Activated CD8-positive, alpha-beta memory T cell treated with anti-CD3 and anti-CD28 coated beads, Interleukin-2, amount 50 U/mL, for 1 hour (primary cell): ENCODE results near the gene FOLH1.
"Not testable (repeated sequence)": the region's sequence is repeated elsewhere in the genome, so short reads cannot be mapped to it uniquely, and the experiment has no call there.

Experiments used
- DNase-seq: peaks from one replicate; pipeline ENCODE4 v3.0.0-alpha.2; 2020; ENCODE audit errors: extremely low read depth

FOLH1 gene

DNA sequence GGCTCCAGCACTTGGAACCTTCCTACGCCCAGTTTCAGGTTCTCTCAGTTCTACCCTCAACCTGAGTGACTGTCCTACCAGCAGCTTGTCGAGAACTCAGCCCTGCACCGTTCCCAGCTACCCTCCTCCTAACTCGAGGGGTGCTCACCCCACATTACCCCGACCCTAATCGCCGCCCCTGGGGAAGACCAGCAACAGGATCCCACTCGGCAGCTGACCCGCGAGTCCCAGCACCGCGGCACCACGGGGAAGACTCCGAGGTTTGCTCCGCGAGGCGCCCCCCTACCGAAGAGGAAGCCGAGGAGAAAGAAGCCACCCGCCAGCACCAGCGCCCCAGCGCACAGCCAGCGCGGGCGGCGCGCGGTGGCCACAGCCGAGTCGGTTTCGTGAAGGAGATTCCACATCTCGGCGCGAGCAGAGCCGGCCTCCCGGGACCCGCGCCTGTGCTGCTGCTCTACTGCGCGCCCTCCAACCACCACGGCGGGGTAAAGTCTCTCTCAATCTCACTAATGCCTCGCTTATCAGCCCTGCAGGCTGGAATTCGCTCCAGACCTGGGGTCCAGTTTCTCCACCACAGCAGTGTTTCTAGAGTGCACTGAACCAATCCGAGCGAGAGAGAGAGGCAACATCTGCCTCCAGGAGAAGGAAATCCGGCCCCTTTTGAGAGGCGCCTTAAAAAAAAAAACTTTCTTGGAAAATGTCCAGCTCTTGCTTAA lies at the start of gene FOLH1:
FOLH1 (minus strand) TSS at position 597 of the 716 bp plus-strand sequence; CDS start at position 404, 193 bp downstream.
- DNase-seq, result no peak

DNA sequence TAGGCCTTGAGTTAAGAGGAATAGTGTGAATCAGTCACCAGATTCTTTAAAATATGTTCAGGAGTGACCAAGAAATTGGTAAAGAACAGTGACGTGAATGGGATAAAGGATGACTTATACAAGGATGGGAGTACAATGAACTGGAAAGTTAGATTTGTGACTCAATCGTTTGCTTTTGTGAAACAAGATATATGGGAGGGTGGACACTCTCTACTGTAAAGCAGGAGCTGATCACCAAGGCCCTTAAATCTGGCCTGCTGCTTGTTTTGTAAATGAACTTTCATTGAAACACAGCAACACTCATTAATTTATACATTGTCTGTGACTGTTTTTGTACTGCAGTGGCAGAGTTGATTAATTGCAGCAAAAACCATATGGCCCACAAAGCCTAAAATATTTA lies 46.7 kb upstream of the FOLH1 start:
- DNase-seq, result not testable (repeated sequence)

DNA sequence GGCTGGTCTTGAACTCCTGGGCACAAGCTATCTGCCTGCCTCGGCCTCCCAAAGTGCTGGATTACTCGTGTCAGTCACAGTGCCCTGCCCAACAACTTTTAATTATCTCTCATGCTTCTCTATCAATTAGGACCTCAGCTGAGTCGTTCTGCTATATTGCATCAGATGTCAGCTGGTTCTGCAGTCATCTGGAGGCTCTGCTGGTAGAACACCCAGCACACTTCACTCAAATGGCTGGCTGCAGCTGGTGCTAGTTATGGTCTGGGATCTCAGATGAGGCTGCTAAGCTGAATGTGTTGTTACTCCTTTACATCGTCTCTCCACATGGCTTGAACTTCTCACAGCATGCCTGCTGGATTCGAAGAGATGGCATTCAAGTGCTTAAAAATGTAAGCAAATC lies 42.8 kb upstream of the FOLH1 start:
- DNase-seq, result not testable (repeated sequence)

DNA sequence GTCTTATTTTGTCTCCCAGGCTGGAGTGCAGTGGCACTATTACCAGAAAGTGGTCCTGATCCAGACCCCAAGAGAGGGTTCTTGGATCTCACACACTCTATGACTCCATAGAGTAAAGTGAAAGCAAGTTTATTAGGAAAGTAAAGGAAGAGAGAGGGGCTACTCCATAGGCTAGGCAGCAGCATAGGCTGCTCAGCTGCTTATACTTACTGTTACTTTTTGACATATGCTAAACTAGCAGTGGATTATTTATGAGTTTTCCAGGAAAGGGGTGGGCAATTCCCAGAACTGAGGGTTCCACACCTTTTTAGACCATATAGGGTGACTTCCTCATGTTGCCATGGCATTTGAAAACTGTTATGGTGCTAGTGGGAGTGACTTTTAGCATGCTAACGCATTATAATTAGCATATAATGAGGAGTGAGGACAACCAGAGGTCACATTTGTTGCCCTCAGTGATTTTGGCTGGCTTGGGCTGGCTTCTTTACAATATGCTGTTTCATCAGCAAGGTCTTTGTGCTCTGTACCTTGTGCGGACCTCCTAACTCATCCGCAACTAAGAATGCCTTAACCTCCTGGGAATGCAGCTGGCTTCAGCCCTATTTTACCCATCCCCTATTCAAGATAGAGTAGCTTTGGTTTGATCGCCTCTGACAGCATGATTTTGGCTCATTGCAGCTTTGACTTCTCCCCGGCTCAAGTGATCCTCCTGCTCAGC lies 42.2 kb upstream of the FOLH1 start:
- not testable (repeated sequence) for DNase-seq

DNA sequence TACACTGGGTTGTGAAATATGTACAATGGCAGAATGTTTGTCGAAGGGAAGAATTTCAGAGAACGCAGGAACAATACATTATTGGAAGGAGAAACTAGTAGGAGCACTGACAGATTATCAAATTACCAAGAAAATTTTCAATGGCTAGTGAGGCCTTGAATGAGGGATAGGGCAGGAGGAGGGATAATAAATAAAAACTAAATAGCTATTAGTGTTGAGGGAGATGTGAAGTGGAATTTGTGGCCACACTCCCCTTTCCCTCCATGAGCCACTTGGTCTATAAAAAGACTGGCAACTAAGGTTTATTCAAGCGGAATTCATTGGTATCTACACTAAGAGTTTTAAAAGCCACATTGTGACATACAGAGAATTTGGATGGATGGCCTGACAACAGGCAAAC lies 41.0 kb upstream of the FOLH1 start:
- DNase-seq, result not testable (repeated sequence)

DNA sequence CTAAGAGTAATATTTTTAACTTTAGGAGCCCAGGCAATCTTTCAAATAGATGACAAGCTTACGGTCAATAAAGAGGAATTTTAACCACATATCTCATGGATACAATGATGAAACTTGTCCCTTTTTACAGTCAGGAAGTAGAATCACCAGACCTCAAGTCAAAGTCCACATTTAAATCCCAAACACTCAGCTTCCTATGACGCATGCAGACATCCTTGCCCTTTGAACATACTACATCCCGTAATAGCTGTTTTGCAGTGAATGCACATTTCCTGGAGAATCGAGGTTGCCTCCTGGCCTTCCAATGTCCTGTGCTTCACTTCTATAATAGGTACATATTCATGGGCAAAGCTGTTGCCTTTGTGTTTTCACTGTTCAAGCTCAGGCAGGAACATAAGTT lies 25.3 kb upstream of the FOLH1 start:
- not testable (repeated sequence) for DNase-seq

DNA sequence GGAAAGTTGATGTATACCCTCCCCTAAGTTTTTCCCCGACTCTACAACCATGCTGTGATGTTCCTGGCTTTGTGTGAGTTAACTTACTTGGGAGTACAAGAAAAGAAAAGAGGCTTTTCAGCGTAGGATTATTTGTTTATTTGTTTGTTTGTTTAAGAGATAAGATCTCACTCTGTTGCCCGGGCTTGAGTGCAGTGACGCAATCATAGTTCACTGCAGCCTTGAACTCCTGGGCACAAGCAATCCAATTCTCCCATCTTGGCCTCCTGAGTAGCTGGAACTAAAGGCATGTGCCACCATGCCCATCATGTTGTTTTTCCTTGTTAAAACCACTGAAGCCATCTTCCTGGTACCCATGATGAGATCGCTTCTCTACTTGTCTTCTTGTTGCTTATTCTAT lies 24.6 kb upstream of the FOLH1 start:
- DNase-seq, result not testable (repeated sequence)

DNA sequence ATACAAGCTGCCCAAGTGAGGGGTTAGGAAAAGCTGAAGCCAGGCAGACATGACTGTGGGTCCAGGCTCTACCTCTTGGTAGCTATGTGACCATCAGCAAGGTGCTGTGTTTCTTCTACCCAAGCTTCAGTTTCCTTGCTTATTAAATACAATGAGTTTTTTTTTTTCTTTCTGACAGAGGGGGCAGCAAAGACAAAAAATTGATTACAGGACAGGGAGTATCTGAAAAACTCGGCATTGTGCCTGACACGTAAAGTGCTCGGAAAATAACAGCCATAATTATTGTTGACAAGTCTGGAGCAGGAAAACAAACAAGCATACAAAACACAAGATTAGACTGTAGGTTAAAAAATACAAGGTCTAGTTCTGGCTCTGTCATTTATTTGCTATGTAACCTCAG lies 23.3 kb upstream of the FOLH1 start:
- DNase-seq, result not testable (repeated sequence)

DNA sequence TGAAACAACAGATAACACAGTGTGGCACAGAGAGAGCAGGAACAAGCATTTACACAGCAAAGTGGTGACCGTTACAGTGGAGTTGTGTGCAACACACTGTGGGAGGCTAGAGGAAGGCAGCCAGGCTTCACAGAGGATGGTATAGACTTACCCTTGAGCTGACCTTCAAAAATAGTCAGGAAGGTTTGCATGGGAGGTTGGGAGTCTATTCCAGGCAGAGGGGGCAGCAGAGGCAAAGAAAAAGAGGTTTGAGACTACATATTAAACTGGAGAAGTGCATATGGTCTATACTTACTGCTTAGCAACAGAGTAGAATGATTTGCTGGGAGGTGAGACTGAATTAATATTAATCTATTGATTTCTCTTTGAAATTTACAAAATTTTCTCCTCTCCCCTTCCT lies 22.1 kb upstream of the FOLH1 start:
- not testable (repeated sequence) for DNase-seq

DNA sequence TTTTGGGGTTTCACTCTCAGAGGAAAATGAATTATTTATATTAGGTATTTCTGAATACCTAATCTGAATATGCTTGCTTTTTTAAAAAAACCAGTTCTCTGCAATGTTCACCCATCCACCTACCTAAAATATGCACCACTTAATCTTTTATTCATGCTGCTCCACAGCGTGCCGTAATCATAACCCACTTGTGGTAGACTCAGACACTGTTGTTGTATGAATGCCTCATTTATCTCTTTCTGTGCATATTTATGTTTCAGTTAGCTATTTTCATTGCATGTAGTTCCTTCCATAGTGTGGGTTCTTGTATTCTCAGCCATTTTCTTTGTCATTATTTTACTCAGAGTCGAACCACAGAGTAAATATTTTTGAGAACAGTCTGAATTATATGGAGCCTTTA lies 21.6 kb upstream of the FOLH1 start:
- not testable (repeated sequence) for DNase-seq

DNA sequence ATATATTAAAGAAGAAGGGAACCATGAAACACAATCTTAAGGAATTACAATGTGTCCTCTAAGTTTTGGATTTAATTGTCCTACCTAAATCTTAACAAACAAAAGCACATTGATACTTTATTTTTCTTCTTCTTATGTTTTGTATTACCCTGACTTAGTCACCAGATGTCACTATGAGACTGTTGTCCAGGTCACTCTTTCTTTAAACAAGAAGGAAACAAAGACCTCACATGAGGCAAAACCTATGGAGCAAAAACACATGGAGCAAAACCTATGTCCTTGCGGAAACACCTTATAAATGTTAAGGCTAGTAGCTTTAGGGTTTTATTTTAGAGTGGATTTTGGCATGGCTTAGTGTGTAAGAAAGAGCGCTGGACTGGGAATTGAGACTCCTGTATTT lies 20.7 kb upstream of the FOLH1 start:
- not testable (repeated sequence) for DNase-seq

DNA sequence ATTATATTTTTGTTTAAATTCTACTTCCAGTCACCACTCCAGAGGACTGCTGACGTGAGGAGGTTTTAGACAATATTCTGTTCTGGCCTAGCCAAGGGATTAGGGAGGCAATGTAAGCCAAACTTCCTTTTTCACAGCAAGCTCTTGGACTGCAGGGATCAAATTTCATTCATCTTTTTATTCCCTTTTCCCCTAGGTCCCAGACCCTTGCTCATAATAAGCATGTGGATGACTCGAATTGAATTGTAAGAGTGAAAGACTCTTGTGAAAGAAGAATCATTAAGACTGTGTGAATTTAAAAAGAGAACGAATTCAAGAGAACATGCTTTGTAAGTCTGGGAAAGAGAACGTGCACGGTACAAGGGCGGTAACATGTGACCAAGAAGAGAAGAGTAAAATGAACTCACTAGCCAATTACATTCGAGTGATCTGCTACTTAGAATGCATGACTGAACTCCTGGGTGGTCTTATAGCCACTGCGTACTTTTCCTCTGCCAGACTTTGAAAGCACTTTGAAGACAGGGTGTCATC lies 16.9 kb upstream of the FOLH1 start:
- not testable (repeated sequence) for DNase-seq

DNA sequence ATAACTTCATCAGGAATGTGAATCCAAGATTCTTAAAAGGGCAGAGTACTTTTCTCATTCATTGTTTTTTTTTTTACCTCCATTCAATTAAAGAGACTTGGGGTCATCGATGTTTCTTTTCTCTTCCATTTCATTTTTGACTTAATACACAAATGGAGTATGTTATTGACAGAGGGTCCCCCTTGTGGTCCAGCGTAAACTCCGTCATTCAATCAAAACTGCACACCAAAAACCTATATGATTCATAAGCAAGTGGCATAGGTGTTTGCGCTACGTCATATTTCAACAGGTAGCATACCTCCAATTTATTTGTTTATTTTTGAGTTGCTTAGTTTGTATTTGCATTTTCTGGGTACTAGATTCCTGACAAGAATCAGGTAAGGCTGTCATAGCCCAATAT lies 12.7 kb upstream of the FOLH1 start:
- DNase-seq, result no peak

DNA sequence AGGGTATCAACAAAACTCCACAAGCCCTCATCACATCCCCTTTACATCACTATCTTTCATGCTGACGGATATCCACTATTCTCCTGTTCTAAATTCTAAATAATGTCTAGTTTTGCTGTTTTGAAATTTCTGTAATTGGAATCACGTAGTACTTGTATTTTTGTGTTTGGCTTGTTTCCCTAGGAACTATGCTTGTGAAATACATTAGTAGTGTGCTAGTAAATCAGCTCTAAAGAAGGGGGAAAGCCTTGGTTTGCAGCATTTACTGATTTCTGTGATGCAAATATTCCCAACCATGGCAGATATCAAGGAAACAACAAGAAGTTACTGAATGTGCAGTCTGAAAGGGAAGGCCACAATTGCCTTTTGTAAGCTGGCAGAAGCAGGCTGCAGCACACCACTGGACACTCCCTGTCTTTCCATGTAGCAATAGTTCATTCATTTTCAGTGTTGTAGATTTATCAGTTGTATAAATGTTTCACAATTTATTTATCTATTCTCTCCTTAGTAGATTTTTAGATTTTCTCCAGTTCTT lies 4.7 kb upstream of the FOLH1 start:
- no peak for DNase-seq

DNA sequence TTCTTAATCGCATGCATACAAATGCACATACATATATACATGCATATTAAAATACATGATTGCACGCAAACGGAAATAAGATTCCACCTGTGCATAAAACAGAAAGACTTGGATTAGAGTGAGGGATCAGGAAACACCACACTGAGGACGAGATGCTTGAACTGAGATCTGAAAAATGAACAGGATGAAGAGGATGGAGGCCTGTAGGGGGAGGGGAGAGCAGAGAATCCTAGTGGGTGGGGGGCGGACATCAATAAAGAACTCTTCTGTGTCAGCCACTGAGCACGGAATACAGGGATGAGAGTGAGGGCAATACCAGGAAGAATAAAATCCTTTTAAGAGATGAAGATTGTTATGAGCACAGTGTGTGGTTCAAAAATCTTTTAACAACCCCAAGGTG lies 1.4 kb downstream of the FOLH1 start:
- not testable (repeated sequence) for DNase-seq

DNA sequence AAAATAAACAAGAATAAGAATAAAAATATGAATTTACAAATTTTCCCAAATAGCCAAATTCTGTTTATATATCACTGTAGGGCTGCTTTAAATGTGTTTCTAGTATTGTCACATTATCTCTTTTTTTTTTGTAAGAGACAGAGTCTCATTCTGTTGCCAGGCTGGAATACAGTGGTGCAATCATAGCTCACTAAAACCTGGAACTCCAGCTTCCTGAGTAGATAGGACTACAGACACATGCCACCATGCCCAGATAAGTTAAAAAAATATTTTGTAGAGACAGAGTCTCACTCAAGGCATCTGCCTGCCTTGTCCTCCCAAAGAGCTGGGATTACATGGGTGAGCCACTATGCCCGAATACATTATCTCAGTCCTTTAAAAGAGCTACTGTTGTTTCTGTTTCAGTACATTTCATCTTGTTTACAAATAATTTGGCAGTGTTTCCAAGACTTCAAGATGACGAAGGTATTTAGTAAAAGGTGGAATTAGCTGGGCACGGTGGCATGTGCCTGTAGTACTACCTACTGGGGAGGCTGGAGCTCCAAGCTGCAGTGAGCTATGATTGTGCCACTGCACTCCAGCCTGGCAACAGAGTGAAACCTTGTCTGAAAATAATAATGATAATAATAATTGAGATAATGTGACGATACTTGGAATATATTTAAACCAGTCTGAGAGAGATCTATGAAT lies 6.0 kb downstream of the FOLH1 start:
- DNase-seq, result no peak

DNA sequence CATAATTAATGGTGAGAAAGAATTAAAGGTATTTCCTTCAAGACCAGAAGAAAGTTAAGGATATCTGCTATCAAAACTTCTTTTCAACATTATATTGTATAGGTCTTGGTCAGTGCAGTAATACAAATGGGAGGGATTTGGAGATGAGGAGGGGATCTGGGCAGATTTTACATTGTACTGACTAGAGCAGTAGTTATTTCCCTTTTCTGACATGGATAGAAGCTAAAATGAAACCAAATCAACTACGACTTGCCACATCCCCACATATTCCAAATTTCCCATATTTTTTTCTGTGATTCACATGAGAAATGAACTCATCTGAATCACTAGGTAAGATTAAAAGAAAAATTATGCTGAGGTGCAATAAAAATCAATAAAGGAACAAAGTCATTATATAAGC lies 11.6 kb downstream of the FOLH1 start:
- DNase-seq, result not testable (repeated sequence)

DNA sequence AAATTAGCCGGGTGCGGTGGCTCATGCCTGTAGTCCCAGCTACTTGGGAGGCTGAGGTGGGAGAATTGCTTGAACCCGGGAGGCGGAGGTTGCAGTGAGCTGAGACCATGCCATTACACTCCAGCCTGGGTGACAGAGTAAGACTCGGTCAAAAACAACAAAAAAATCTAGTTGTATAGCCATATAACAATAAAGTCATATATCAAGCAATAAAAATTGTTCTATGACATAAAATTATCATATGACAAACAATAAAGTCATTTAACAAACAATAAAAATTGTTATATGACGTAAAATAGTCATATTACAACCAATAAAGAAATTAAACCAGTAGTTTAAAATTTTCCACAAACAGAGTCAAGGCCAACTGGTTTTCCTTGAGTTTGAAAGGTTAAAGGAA lies 12.4 kb downstream of the FOLH1 start:
- not testable (repeated sequence) for DNase-seq

DNA sequence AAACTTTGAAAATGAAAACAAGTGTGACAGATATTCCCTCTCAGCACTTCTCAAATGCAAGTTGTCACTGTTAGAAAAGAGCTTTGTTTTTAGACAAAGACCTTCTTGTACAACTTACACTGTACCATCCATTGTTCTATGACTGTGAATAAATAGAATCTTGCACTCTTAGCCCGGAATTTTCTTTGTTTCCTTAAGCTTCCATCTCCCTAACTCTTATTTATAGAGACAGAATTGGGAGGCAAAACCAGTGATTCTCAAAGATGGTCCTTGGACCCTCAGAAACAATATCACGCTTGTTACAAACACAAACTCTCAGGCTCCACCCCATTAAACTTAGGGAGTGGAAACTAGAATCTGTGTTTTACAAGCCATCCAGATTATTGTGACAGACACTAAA lies 18.1 kb downstream of the FOLH1 start:
- not testable (repeated sequence) for DNase-seq

DNA sequence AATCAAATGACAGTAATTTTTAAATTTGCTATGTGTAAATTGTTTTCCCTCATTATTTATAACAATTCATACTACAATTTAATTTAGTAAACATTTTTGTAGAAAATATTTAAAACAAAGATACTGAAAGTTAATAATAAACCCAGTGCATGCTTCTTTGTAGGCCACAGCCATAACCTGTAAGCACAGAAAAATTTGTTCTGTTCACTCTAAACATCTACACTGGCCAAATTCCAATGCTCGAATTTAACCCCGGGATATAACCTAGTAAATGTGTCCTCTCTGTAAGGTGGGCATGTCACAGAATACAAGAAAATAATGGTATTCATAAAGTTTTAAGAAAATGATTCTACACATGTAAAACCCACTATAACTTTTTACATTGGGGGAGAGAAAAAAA lies 22.2 kb downstream of the FOLH1 start:
- not testable (repeated sequence) for DNase-seq

DNA sequence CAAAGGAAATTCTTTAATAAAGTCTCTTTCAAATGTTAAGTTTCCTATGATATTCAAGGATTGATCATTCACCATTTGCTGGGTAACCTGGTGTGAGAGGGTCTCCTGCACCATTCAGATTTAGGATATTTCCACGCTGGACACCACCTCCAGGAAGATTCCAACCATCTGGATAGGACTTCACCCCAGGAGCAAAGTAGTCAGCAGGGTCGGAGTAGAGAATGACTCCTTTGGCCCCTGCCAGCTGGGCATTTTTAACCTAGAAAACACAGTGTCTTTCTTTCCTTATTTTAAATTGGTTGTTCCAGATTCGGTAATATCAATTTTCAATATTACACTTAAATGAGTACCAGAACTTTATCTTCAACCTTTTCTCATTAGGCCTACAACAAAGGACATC lies 22.8 kb downstream of the FOLH1 start:
- DNase-seq, result not testable (repeated sequence)

DNA sequence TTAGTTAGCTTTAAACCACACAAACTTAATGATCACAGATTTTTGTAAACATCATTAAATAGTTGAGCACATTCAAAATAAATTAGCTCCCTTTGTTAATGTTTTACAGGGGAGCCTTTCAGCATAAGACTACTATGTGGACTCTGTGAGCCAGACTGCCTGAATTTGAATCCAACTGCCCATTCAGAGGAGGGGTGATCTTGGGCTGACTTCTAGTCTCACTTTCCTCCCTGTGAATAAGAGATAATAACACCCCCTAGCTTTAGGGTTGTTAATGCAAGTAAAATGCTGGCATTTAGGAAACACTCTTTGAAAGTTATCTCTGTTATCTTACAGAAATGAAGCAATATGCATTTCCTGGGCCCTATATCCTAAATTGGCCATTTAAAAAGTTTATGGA lies 23.6 kb downstream of the FOLH1 start:
- not testable (repeated sequence) for DNase-seq
